IPS-18c (cell line): Measurements from ENCODE around the gene EVPLL.
A peak's percentile ranks its signal among the peaks of the same experiment; 100 is the strongest.
"Not testable (repeated sequence)": the region's sequence is repeated elsewhere in the genome, so short reads cannot be mapped to it uniquely, and the experiment has no call there.

Experiments
- H3K4me3 ChIP-seq: 2 replicates; pipeline ENCODE4 v1.7.0; 2013; ENCODE audit warnings: low read depth, mild to moderate bottlenecking, low read length, moderate library complexity; ENCODE audit not compliant: insufficient read depth
- H3K9me3 ChIP-seq: one replicate; pipeline ENCODE4 v1.6.1; 2013; ENCODE audit warnings: mild to moderate bottlenecking, low read length, moderate library complexity; ENCODE audit not compliant: control insufficient read depth, insufficient read depth

The EVPLL gene

GRCh38 chr17:18403604-18404003 is 26.0 kb downstream of the EVPLL start:
- not testable (repeated sequence) for H3K9me3 ChIP-seq, H3K4me3 ChIP-seq

GRCh38 chr17:18408906-18409305 is 31.3 kb downstream of the EVPLL start:
- H3K4me3 ChIP-seq, H3K9me3 ChIP-seq: not testable (repeated sequence)

GRCh38 chr17:18409321-18409720 is 31.7 kb downstream of the EVPLL start:
- not testable (repeated sequence) for H3K4me3 ChIP-seq, H3K9me3 ChIP-seq

GRCh38 chr17:18410736-18411135 is 33.2 kb downstream of the EVPLL start:
- H3K4me3 ChIP-seq, result peak overlapping the region; percentile 65; the same call in 1 of the 2 replicates
- not testable (repeated sequence) for H3K9me3 ChIP-seq

- H3K4me3 ChIP-seq, result peak overlapping the region; percentile 65
- not testable (repeated sequence) for H3K9me3 ChIP-seq
These were observed 33.8 kb downstream of the EVPLL start for GRCh38 chr17:18411377-18411864.

GRCh38 chr17:18412001-18412538 is 34.5 kb downstream of the EVPLL start:
- H3K9me3 ChIP-seq, H3K4me3 ChIP-seq: not testable (repeated sequence)

GRCh38 chr17:18421521-18421920 is 43.9 kb downstream of the EVPLL start:
- H3K4me3 ChIP-seq, H3K9me3 ChIP-seq: not testable (repeated sequence)

- H3K9me3 ChIP-seq, H3K4me3 ChIP-seq: not testable (repeated sequence)
These were observed 44.9 kb downstream of the EVPLL start for GRCh38 chr17:18422464-18422863.

- H3K9me3 ChIP-seq, H3K4me3 ChIP-seq: not testable (repeated sequence)
These were observed 45.4 kb downstream of the EVPLL start for GRCh38 chr17:18423015-18423414.

GRCh38 chr17:18425593-18425992 is 48.0 kb downstream of the EVPLL start:
- H3K9me3 ChIP-seq, result not testable (repeated sequence)

GRCh38 chr17:18426639-18427038 is 49.1 kb downstream of the EVPLL start:
- H3K4me3 ChIP-seq, H3K9me3 ChIP-seq: not testable (repeated sequence)

More at GRCh38 chr17:18425593-18425992, 48.0 kb downstream of the EVPLL start:
- not testable (repeated sequence) for H3K4me3 ChIP-seq

GRCh38 chr17:18432206-18432605 is 54.6 kb downstream of the EVPLL start:
- H3K4me3 ChIP-seq, H3K9me3 ChIP-seq: not testable (repeated sequence)
